WTC11 (cell line): Measurements from ENCODE around the gene OPCML.

Experiments
- CREB1 ChIP-seq: sonication (generic); formaldehyde crosslinking; IDR thresholded peaks from 2 replicates; pipeline ENCODE4 v1.8.0; 2023; ENCODE audit warnings: mild to moderate bottlenecking, missing genetic modification reagents
- CTCF ChIP-seq: fragments of 200-600 bp; IDR thresholded peaks from 2 replicates; pipeline ENCODE4 v1.8.0; 2022; ENCODE audit warnings: antibody characterized with exemption
- HMGXB4 ChIP-seq: sonication (generic); formaldehyde crosslinking; IDR thresholded peaks from 2 replicates; pipeline ENCODE4 v1.8.1; 2023; ENCODE audit warnings: mild to moderate bottlenecking, moderate library complexity, missing genetic modification reagents
- KAT7 ChIP-seq: sonication (generic); formaldehyde crosslinking; IDR thresholded peaks from 2 replicates; pipeline ENCODE4 v1.8.1; 2023; ENCODE audit warnings: missing genetic modification reagents, mild to moderate bottlenecking, borderline replicate concordance
- NFYB ChIP-seq: sonication (generic); formaldehyde crosslinking; conservative IDR thresholded peaks from 2 replicates; pipeline ENCODE4 v1.8.0; 2022; ENCODE audit warnings: low read depth, missing genetic modification reagents
- NR1H2 ChIP-seq: sonication (generic); formaldehyde crosslinking; IDR thresholded peaks from 2 replicates; pipeline ENCODE4 v1.9.0; 2021; ENCODE audit warnings: mild to moderate bottlenecking, moderate library complexity, missing genetic modification reagents
- TEAD4 ChIP-seq: sonication (generic); formaldehyde crosslinking; IDR thresholded peaks from 2 replicates; pipeline ENCODE4 v1.8.0; 2022; ENCODE audit warnings: mild to moderate bottlenecking, missing genetic modification reagents
- ZNF121 ChIP-seq: sonication (generic); formaldehyde crosslinking; IDR thresholded peaks from 2 replicates; pipeline ENCODE4 v1.8.0; 2023; ENCODE audit warnings: missing genetic modification reagents

GRCh38 chr11:133191931-133192330, 340.4 kb downstream of the OPCML start:
- TF ChIP-seq CTCF (no peak), KAT7 (CRISPR knock-in tag) (no peak), NFYB (CRISPR knock-in tag) (no peak), ZNF121 (CRISPR knock-in tag) (no peak), HMGXB4 (CRISPR knock-in tag) (no peak), TEAD4 (no peak), CREB1 (CRISPR knock-in tag) (no peak), NR1H2 (no peak)
